Upper lobe of left lung (tissue), 4 donors: ENCODE measurements around the gene LRRC74B.

Experiments
- POLR2A ChIP-seq, 4 donors: fragments of 450-650 bp; IDR thresholded peaks; one replicate each; pipeline ENCODE4 v1.5.1; 2016 to 2017; ENCODE audit warnings: antibody characterized with exemption in 4 of 4, mild to moderate bottlenecking in 2 of 4
- TF ChIP-seq, protein P1 (sequence below), 6 experiments: fragments of 450-650 bp in 4 of 6; fragments of 200-600 bp in 2 of 6; sonication (generic) in 2 of 6; IDR thresholded peaks; one replicate each; pipeline ENCODE4 v1.5.1; 2016 to 2019; ENCODE audit warnings: antibody characterized with exemption in 6 of 6

DNA sequence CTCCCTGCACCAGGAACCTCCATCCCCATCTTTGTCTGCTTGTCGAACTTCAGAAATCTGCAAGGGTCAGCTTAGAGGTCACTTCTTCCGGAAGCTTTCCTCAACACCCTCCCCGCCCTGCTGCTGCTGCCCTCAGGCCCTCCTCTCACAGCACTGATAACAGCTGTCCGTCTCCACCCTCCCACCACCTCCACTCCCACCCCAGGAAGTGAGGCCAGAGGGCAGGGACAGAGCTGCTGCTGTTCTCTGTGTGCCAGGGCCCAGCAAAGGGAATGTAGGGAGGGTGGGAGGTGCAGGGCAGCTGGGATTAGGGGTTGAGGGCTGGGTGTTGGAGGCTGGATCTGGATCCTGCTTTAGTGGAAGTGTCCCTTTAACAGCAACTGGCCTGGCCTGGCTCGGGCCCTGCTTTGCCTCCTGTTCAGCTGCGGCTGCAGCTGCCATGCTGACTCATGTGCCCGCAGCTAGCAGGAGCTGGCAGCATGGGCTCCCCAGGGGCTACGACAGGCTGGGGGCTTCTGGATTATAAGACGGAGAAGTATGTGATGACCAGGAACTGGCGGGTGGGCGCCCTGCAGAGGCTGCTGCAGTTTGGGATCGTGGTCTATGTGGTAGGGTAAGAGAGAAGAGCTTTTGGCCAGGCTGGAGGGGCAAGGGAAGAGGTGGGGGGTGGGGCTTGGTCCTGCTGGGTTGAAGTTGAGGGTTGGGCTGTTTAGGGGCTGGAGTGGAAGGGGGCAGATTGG is 30.9 kb upstream of the LRRC74B start, which contains the start of gene P2RX6:
- no peak for TF ChIP-seq POLR2A (IDR thresholded peaks at IDR 0.05)
- TF ChIP-seq, protein P1, sequence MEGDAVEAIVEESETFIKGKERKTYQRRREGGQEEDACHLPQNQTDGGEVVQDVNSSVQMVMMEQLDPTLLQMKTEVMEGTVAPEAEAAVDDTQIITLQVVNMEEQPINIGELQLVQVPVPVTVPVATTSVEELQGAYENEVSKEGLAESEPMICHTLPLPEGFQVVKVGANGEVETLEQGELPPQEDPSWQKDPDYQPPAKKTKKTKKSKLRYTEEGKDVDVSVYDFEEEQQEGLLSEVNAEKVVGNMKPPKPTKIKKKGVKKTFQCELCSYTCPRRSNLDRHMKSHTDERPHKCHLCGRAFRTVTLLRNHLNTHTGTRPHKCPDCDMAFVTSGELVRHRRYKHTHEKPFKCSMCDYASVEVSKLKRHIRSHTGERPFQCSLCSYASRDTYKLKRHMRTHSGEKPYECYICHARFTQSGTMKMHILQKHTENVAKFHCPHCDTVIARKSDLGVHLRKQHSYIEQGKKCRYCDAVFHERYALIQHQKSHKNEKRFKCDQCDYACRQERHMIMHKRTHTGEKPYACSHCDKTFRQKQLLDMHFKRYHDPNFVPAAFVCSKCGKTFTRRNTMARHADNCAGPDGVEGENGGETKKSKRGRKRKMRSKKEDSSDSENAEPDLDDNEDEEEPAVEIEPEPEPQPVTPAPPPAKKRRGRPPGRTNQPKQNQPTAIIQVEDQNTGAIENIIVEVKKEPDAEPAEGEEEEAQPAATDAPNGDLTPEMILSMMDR (IDR thresholded peaks at IDR 0.05): no peak
